IMR-90 (cell line): Measurements from ENCODE around the gene MYO10. TPM values are rescaled to one million over a fixed set of nuclear protein-coding genes. Genes with fewer than 3 reads are reported as not detected.

Experiments
- ATAC-seq: fragments of 200-7000 bp; cut with Tn5 transposase; 2 replicates; pipeline ENCODE4 v1.9.1; 2020; ENCODE audit warnings: low read depth, mild to moderate bottlenecking, moderate library complexity
- BruUV-seq: library from RNA; stranded (reverse); fragments of 400-500 nt; replicated peaks from 2 replicates; lab custom pipeline; 2021; lab: Mats Ljungman, UMichigan
- CTCF ChIA-PET: fragments of 300-600 bp; formaldehyde crosslinking; extraction: SDS; loops from one replicate; lab custom pipeline; 2021; ENCODE audit warnings: antibody characterized with exemption; lab: Yijun Ruan, JAX
- POLR2A ChIA-PET: fragments of 300-600 bp; sonication (Branson Sonifier 250); formaldehyde crosslinking; loops from one replicate; lab custom pipeline; 2022; ENCODE audit warnings: antibody characterized with exemption; ENCODE audit not compliant: unreplicated experiment; lab: Charles Lee
- DNase-seq: peaks from one replicate; pipeline ENCODE4 v3.0.0; 2013
- H2AFZ ChIP-seq: replicated peaks from 2 replicates; pipeline ENCODE3; 2013; ENCODE audit warnings: low read length, mild to moderate bottlenecking; ENCODE audit not compliant: poor library complexity
- H2AK5ac ChIP-seq: 2 replicates; pipeline ENCODE4 v1.6.1; 2013; ENCODE audit warnings: low read depth, low read length, inconsistent platforms
- H2AK9ac ChIP-seq: replicated peaks from 2 replicates; pipeline ENCODE3; 2013; ENCODE audit warnings: mild to moderate bottlenecking, low read depth, low read length, moderate library complexity; ENCODE audit not compliant: poor library complexity
- H2BK120ac ChIP-seq: 2 replicates; pipeline ENCODE4 v1.6.1; 2013; ENCODE audit warnings: low read depth, low read length, inconsistent platforms
- H2BK15ac ChIP-seq: 3 replicates; pipeline ENCODE4 v1.6.1; 2013; ENCODE audit warnings: low read depth, low read length, inconsistent platforms
- H2BK20ac ChIP-seq: 2 replicates; pipeline ENCODE4 v1.6.1; 2013; ENCODE audit warnings: low read depth, mild to moderate bottlenecking, inconsistent platforms, low read length, moderate library complexity
- H2BK5ac ChIP-seq: 2 replicates; pipeline ENCODE4 v1.6.1; 2013; ENCODE audit warnings: mild to moderate bottlenecking, low read depth, low read length, inconsistent platforms; ENCODE audit not compliant: poor library complexity, severe bottlenecking
- H3K14ac ChIP-seq: replicated peaks from 2 replicates; pipeline ENCODE4 v1.6.1; 2013; ENCODE audit warnings: low read depth, low read length, inconsistent platforms
- H3K18ac ChIP-seq: 2 replicates; pipeline ENCODE4 v1.6.1; 2013; ENCODE audit warnings: low read depth, low read length, control low read depth
- H3K23ac ChIP-seq: 2 replicates; pipeline ENCODE4 v1.6.1; 2013; ENCODE audit warnings: low read depth, low read length, inconsistent platforms
- H3K27ac ChIP-seq: 2 replicates; pipeline ENCODE4 v1.5.1; 2013; ENCODE audit warnings: mild to moderate bottlenecking, control low read depth, low read length; ENCODE audit not compliant: insufficient read depth
- H3K27me3 ChIP-seq: 2 replicates; pipeline ENCODE4 v1.6.1; 2013; ENCODE audit warnings: low read length; ENCODE audit not compliant: control insufficient read depth, insufficient read depth
- H3K36me3 ChIP-seq: 2 replicates; pipeline ENCODE4 v1.6.1; 2013; ENCODE audit warnings: low read length, mixed read lengths; ENCODE audit not compliant: control insufficient read depth, insufficient read depth
- H3K4ac ChIP-seq: 2 replicates; pipeline ENCODE4 v1.6.1; 2013; ENCODE audit warnings: low read depth, low read length, inconsistent platforms
- H3K4me1 ChIP-seq: 2 replicates; pipeline ENCODE4 v1.6.1; 2013; ENCODE audit warnings: low read length, mixed read lengths; ENCODE audit not compliant: control insufficient read depth, insufficient read depth
- H3K4me2 ChIP-seq: 2 replicates; pipeline ENCODE4 v1.6.1; 2013; ENCODE audit warnings: low read depth, mild to moderate bottlenecking, control low read depth, low read length, moderate library complexity
- H3K4me3 ChIP-seq: 2 replicates; pipeline ENCODE4 v1.5.1; 2013; ENCODE audit warnings: low read depth, mild to moderate bottlenecking, control low read depth, low read length, moderate library complexity; ENCODE audit not compliant: insufficient read depth
- H3K56ac ChIP-seq: 2 replicates; pipeline ENCODE4 v1.6.1; 2013; ENCODE audit warnings: low read length, inconsistent platforms; ENCODE audit not compliant: insufficient read depth; ENCODE audit errors: extremely low read depth
- H3K79me1 ChIP-seq, 2 experiments: 2 replicates each; pipeline ENCODE4 v1.6.1; 2013; ENCODE audit warnings: low read length in 2 of 2, inconsistent platforms in 1 of 2, low read depth in 1 of 2
- H3K9ac ChIP-seq: 2 replicates; pipeline ENCODE4 v1.6.1; 2013; ENCODE audit warnings: low read depth, low read length, control low read depth
- H3K9me1 ChIP-seq: 2 replicates; pipeline ENCODE4 v1.6.1; 2013; ENCODE audit warnings: low read length, inconsistent platforms; ENCODE audit not compliant: insufficient read depth
- H3K9me3 ChIP-seq: 2 replicates; pipeline ENCODE4 v1.6.1; 2013; ENCODE audit warnings: low read length; ENCODE audit not compliant: control insufficient read depth, insufficient read depth
- H4K20me1 ChIP-seq: 2 replicates; pipeline ENCODE4 v1.6.1; 2013; ENCODE audit warnings: low read length, inconsistent platforms; ENCODE audit not compliant: insufficient read depth
- H4K5ac ChIP-seq: 2 replicates; pipeline ENCODE4 v1.6.1; 2013; ENCODE audit warnings: mild to moderate bottlenecking, low read depth, low read length, control low read depth
- H4K8ac ChIP-seq, 2 experiments: 2 replicates each; pipeline ENCODE4 v1.6.1; 2013; ENCODE audit warnings: low read depth in 2 of 2, low read length in 2 of 2, control low read depth in 1 of 2, inconsistent platforms in 1 of 2
- H4K91ac ChIP-seq: 2 replicates; pipeline ENCODE4 v1.6.1; 2013; ENCODE audit warnings: low read depth, low read length, inconsistent platforms; ENCODE audit not compliant: insufficient read depth
- BHLHE40 ChIP-seq: fragments of 150-350 bp; IDR thresholded peaks from 2 replicates; pipeline ENCODE4 v1.6.1; 2016; ENCODE audit warnings: mild to moderate bottlenecking, low read depth, low read length
- CEBPB ChIP-seq: IDR thresholded peaks from 2 replicates; pipeline ENCODE4 v1.6.1; 2012; ENCODE audit warnings: low read depth, low read length, improper control_type of control experiment
- CHD1 ChIP-seq: IDR thresholded peaks from 2 replicates; pipeline ENCODE4 v1.6.1; 2012; ENCODE audit warnings: low read depth, low read length, improper control_type of control experiment
- ELK1 ChIP-seq: fragments of 150-350 bp; IDR thresholded peaks from 2 replicates; pipeline ENCODE4 v1.6.1; 2016; ENCODE audit warnings: low read depth, mild to moderate bottlenecking, low read length, moderate library complexity, borderline replicate concordance
- FOS ChIP-seq: fragments of 150-350 bp; IDR thresholded peaks from 2 replicates; pipeline ENCODE4 v1.6.1; 2016; ENCODE audit warnings: low read depth, low read length
- MAFK ChIP-seq: IDR thresholded peaks from 2 replicates; pipeline ENCODE4 v1.6.1; 2012; ENCODE audit warnings: low read depth, low read length, improper control_type of control experiment
- MAZ ChIP-seq: IDR thresholded peaks from 2 replicates; pipeline ENCODE4 v1.6.1; 2012; ENCODE audit warnings: low read depth, mild to moderate bottlenecking, low read length, improper control_type of control experiment, moderate library complexity, borderline replicate concordance
- MXI1 ChIP-seq: IDR thresholded peaks from 2 replicates; pipeline ENCODE4 v1.6.1; 2012; ENCODE audit warnings: low read depth, mild to moderate bottlenecking, low read length, moderate library complexity, borderline replicate concordance
- NFE2L2 ChIP-seq: fragments of 150-350 bp; IDR thresholded peaks from 2 replicates; pipeline ENCODE4 v1.6.1; 2016; ENCODE audit warnings: low read depth, mild to moderate bottlenecking, low read length
- POLR2A ChIP-seq: IDR thresholded peaks from 2 replicates; pipeline ENCODE4 v1.6.1; 2012; ENCODE audit warnings: mild to moderate bottlenecking, low read depth, low read length
- RAD21 ChIP-seq: IDR thresholded peaks from 2 replicates; pipeline ENCODE4 v1.6.1; 2012; ENCODE audit warnings: low read length, improper control_type of control experiment
- RCOR1 ChIP-seq: IDR thresholded peaks from 2 replicates; pipeline ENCODE4 v1.6.1; 2012; ENCODE audit warnings: mild to moderate bottlenecking, low read length, improper control_type of control experiment; ENCODE audit not compliant: insufficient replicate concordance
- RFX5 ChIP-seq: IDR thresholded peaks from 2 replicates; pipeline ENCODE4 v1.8.0; 2012; ENCODE audit warnings: low read depth, mild to moderate bottlenecking, low read length, moderate library complexity
- SMC3 ChIP-seq: fragments of 150-350 bp; IDR thresholded peaks from 2 replicates; pipeline ENCODE4 v1.6.1; 2016; ENCODE audit warnings: low read depth, mild to moderate bottlenecking, antibody characterized with exemption, low read length, moderate library complexity
- WGBS, 2 experiments: methylation state at CpG; one replicate each; pipeline versions ENCODE4 v1.1.5 to v1.1.7; 2013; ENCODE audit warnings: missing lambda C conversion rate in 2 of 2; ENCODE audit not compliant: insufficient read length in 1 of 2; ENCODE audit errors: extremely low coverage in 2 of 2; 5-methylcytosine and 5-hydroxymethylcytosine counted together
- dilution Hi-C: fragments of 300-500 bp; cut with HindIII; formaldehyde crosslinking; loops from one replicate; pipeline ENCODE4 v1.14.3; 2018; ENCODE audit warnings: low sequenced_read_pairs; ENCODE audit not compliant: unreplicated experiment
- in situ Hi-C: fragments of 300-500 bp; cut with MboI; formaldehyde crosslinking; loops from 3 replicates; pipeline ENCODE4 v1.14.3; 2019; ENCODE audit warnings: low sequenced_read_pairs, inconsistent platforms, mixed read lengths
- intact Hi-C: fragments of 100-400 bp; cut with micrococcal nuclease; formaldehyde crosslinking; loops from 2 replicates; pipeline ENCODE4 v1.10.0; 2022
- polyA plus RNA-seq, 3 experiments: library from polyadenylated mRNA; depleted of rRNA; stranded (reverse); fragments of >200 nt; gene quantifications; 2 replicates each; pipeline ENCODE4 v1.2.3, GENCODE V29; 2012; ENCODE audit warnings: low replicate concordance in 1 of 3
- total RNA-seq: library from RNA; depleted of rRNA; stranded (reverse); fragments of >200 nt; gene quantifications from 2 replicates; pipeline ENCODE4 v1.2.3, GENCODE V29; 2012
- TF ChIP-seq, protein P1 (sequence below): conservative IDR thresholded peaks from 2 replicates; pipeline ENCODE4 v1.5.1; 2012; ENCODE audit warnings: mild to moderate bottlenecking, low read depth, low read length, improper control_type of control experiment
- TF ChIP-seq, protein P2 (sequence below): fragments of 150-350 bp; IDR thresholded peaks from 2 replicates; pipeline ENCODE4 v1.6.1; 2017; ENCODE audit warnings: mild to moderate bottlenecking, antibody characterized with exemption, low read length, low read depth

MYO10 gene
- total and polyA plus RNA-seq, 2 of the 4 experiments (the other 2 are of a cell fraction), result 39.9 to 115 TPM

DNA sequence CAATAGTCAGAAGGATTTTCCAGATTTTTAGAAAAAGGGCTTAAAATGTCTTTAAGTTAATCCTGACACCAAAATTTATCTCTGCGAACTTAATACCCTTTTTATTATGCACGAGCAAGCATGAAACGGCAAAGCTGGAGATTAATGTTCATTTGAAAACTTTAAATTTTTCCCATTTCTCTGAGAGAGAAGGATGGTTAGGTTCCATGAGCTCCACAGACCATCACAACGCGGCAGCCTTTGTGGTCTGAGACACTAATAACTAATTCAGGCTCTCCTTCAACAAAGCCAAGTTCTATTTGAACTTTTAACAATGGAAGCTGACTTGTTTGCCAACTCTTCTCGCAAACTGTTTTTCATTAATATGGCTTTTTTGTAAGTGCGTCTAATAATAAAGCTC is 94.7 kb downstream of the MYO10 start:
- Histone ChIP-seq H3K9me1 (peaks cover 12% of the 10 kb centered on the region), H3K79me1 (peaks cover 6 to 86% of the 10 kb centered on the region in 2 experiments; a peak in 3 of 4 replicates)
- ATAC-seq, result no peak

More for the DNA sequence above, 94.7 kb downstream of the MYO10 start:
- Histone ChIP-seq H3K4me3 (no peak overlapping the region), H3K14ac (no peak overlapping the region), H2BK5ac (no peak overlapping the region), H3K23ac (no peak overlapping the region), H2BK15ac (no peak overlapping the region), H3K4me2 (no peak overlapping the region), H2AK9ac (no peak overlapping the region), H4K8ac (no peak overlapping the region), H2AFZ (no peak overlapping the region), H4K20me1 (peaks cover 99% of the 10 kb centered on the region), H3K4me1 (peaks cover 7% of the 10 kb centered on the region), H3K56ac (no peak overlapping the region), H3K9ac (no peak overlapping the region), H2BK120ac (no peak overlapping the region), H3K4ac (no peak overlapping the region), H3K27me3 (no peaks in the 10 kb centered on the region), H3K36me3 (peaks cover 14% of the 10 kb centered on the region), H3K27ac (no peak overlapping the region), H4K91ac (no peak overlapping the region), H2AK5ac (no peak overlapping the region), H2BK20ac (no peak overlapping the region), H3K9me3 (no peaks in the 10 kb centered on the region), H4K5ac (no peak overlapping the region), H3K18ac (no peak overlapping the region)
- BruUV-seq, result no TSS peak
- ChIA-PET POLR2A (no interaction called here), CTCF (no interaction called here)
- in situ Hi-C loops (no loop called here), dilution Hi-C loops (no loop called here), intact Hi-C loops (no loop called here)
- TF ChIP-seq CHD1 (no peak), FOS (no peak), MAZ (no peak), POLR2A (no peak), RFX5 (no peak), SMC3 (no peak), BHLHE40 (no peak), CEBPB (no peak), ELK1 (no peak), RCOR1 (no peak), RAD21 (no peak), NFE2L2 (no peak), MXI1 (no peak), MAFK (no peak)
- TF ChIP-seq, protein P1, sequence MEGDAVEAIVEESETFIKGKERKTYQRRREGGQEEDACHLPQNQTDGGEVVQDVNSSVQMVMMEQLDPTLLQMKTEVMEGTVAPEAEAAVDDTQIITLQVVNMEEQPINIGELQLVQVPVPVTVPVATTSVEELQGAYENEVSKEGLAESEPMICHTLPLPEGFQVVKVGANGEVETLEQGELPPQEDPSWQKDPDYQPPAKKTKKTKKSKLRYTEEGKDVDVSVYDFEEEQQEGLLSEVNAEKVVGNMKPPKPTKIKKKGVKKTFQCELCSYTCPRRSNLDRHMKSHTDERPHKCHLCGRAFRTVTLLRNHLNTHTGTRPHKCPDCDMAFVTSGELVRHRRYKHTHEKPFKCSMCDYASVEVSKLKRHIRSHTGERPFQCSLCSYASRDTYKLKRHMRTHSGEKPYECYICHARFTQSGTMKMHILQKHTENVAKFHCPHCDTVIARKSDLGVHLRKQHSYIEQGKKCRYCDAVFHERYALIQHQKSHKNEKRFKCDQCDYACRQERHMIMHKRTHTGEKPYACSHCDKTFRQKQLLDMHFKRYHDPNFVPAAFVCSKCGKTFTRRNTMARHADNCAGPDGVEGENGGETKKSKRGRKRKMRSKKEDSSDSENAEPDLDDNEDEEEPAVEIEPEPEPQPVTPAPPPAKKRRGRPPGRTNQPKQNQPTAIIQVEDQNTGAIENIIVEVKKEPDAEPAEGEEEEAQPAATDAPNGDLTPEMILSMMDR, result no peak
- TF ChIP-seq, protein P2, sequence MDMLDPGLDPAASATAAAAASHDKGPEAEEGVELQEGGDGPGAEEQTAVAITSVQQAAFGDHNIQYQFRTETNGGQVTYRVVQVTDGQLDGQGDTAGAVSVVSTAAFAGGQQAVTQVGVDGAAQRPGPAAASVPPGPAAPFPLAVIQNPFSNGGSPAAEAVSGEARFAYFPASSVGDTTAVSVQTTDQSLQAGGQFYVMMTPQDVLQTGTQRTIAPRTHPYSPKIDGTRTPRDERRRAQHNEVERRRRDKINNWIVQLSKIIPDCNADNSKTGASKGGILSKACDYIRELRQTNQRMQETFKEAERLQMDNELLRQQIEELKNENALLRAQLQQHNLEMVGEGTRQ, result no peak
- WGBS, 2 experiments, result 80% methylated on average over 2 of the region's 7 CpGs; no CpG with 5 or more reads in 1 of the 2 experiments
- no peak for DNase-seq
